H9 (cell line): ENCODE measurements around the gene ATF6. TPM values are rescaled to one million over a fixed set of nuclear protein-coding genes. Genes with fewer than 3 reads are reported as not detected.

Experiments used
- DNase-seq: peaks from one replicate; pipeline ENCODE4 v3.0.0-alpha.2; 2017
- H2AFZ ChIP-seq: one replicate; pipeline ENCODE4 v1.6.1; 2013; ENCODE audit warnings: mild to moderate bottlenecking, low read length, control low read depth, moderate library complexity
- H2AK5ac ChIP-seq: 2 replicates; pipeline ENCODE4 v1.6.1; 2013; ENCODE audit warnings: low read length, control low read depth, mixed read lengths; ENCODE audit not compliant: insufficient read length
- H2BK120ac ChIP-seq: one replicate; pipeline ENCODE4 v1.6.1; 2013; ENCODE audit warnings: low read depth, mild to moderate bottlenecking, low read length, control low read depth, inconsistent platforms; ENCODE audit not compliant: poor library complexity, severe bottlenecking
- H2BK12ac ChIP-seq: 2 replicates; pipeline ENCODE4 v1.6.1; 2013; ENCODE audit warnings: low read length, control low read depth, mixed read lengths, low read depth; ENCODE audit not compliant: insufficient read length
- H2BK15ac ChIP-seq: 2 replicates; pipeline ENCODE4 v1.6.1; 2013; ENCODE audit warnings: low read depth, low read length, control low read depth
- H2BK20ac ChIP-seq: one replicate; pipeline ENCODE4 v1.6.1; 2013; ENCODE audit warnings: low read depth, mild to moderate bottlenecking, low read length, control low read depth, inconsistent platforms; ENCODE audit not compliant: poor library complexity, severe bottlenecking
- H2BK5ac ChIP-seq: 2 replicates; pipeline ENCODE4 v1.6.1; 2013; ENCODE audit warnings: low read length, control low read depth, mixed read lengths; ENCODE audit not compliant: insufficient read length
- H3K14ac ChIP-seq: 2 replicates; pipeline ENCODE4 v1.6.1; 2013; ENCODE audit warnings: low read length, control low read depth; ENCODE audit not compliant: insufficient read depth
- H3K18ac ChIP-seq: 2 replicates; pipeline ENCODE4 v1.6.1; 2013; ENCODE audit warnings: low read depth, mild to moderate bottlenecking, mixed read lengths, low read length, control low read depth; ENCODE audit not compliant: insufficient read length
- H3K23ac ChIP-seq: 2 replicates; pipeline ENCODE4 v1.6.1; 2013; ENCODE audit warnings: low read length, control low read depth, mixed read lengths, low read depth; ENCODE audit not compliant: insufficient read length
- H3K23me2 ChIP-seq: 2 replicates; pipeline ENCODE4 v1.6.1; 2013; ENCODE audit warnings: low read depth, mild to moderate bottlenecking, mixed read lengths, low read length, control low read depth; ENCODE audit not compliant: insufficient read length, poor library complexity, severe bottlenecking
- H3K27ac ChIP-seq: 2 replicates; pipeline ENCODE4 v1.5.1; 2013; ENCODE audit warnings: low read length, control low read depth, mixed read lengths, low read depth; ENCODE audit not compliant: insufficient read length
- H3K27me3 ChIP-seq: 2 replicates; pipeline ENCODE4 v1.6.1; 2013; ENCODE audit warnings: low read length, control low read depth, inconsistent platforms; ENCODE audit not compliant: insufficient read depth
- H3K4ac ChIP-seq: 2 replicates; pipeline ENCODE4 v1.6.1; 2013; ENCODE audit warnings: low read depth, mild to moderate bottlenecking, control low read depth, inconsistent platforms, low read length, moderate library complexity
- H3K4me1 ChIP-seq: 2 replicates; pipeline ENCODE4 v1.6.1; 2013; ENCODE audit warnings: low read length, control low read depth, inconsistent platforms; ENCODE audit not compliant: insufficient read depth
- H3K4me2 ChIP-seq: 2 replicates; pipeline ENCODE4 v1.6.1; 2013; ENCODE audit warnings: low read length, control low read depth, mixed read lengths; ENCODE audit not compliant: insufficient read length, insufficient read depth
- H3K56ac ChIP-seq: 2 replicates; pipeline ENCODE4 v1.6.1; 2013; ENCODE audit warnings: low read depth, mild to moderate bottlenecking, mixed read lengths, low read length, control low read depth; ENCODE audit not compliant: insufficient read length
- H3K79me1 ChIP-seq: 2 replicates; pipeline ENCODE4 v1.6.1; 2013; ENCODE audit warnings: low read depth, mild to moderate bottlenecking, moderate library complexity, low read length, control low read depth, inconsistent platforms; ENCODE audit not compliant: insufficient read depth, poor library complexity, severe bottlenecking
- H3K79me2 ChIP-seq: 2 replicates; pipeline ENCODE4 v1.6.1; 2013; ENCODE audit warnings: low read length, control low read depth, inconsistent platforms; ENCODE audit not compliant: insufficient read depth
- H3K9ac ChIP-seq: 2 replicates; pipeline ENCODE4 v1.6.1; 2013; ENCODE audit warnings: low read length, control low read depth, mixed read lengths; ENCODE audit not compliant: insufficient read length; ENCODE audit errors: extremely low read depth
- H3K9me3 ChIP-seq: one replicate; pipeline ENCODE4 v1.6.1; 2013; ENCODE audit warnings: low read depth, low read length, inconsistent platforms; ENCODE audit not compliant: control insufficient read depth
- H3T11ph ChIP-seq: one replicate; pipeline ENCODE4 v1.6.1; 2013; ENCODE audit warnings: mild to moderate bottlenecking, low read length, control low read depth, inconsistent platforms
- H4K20me1 ChIP-seq: one replicate; pipeline ENCODE4 v1.6.1; 2013; ENCODE audit not compliant: control insufficient read depth, insufficient read length, insufficient read depth
- H4K5ac ChIP-seq: 2 replicates; pipeline ENCODE4 v1.6.1; 2013; ENCODE audit warnings: low read depth, mild to moderate bottlenecking, mixed read lengths, low read length, control low read depth; ENCODE audit not compliant: insufficient read length
- H4K8ac ChIP-seq: replicated peaks from 2 replicates; pipeline ENCODE4 v1.6.1; 2013; ENCODE audit warnings: low read length, control low read depth, mixed read lengths, low read depth; ENCODE audit not compliant: insufficient read length
- H4K91ac ChIP-seq: 2 replicates; pipeline ENCODE4 v1.6.1; 2013; ENCODE audit warnings: low read depth, mild to moderate bottlenecking, moderate library complexity, mixed read lengths, low read length, control low read depth; ENCODE audit not compliant: insufficient read length
- H3K27ac Mint-ChIP-seq, 3 experiments: 2 replicates in 2 of 3; 3 replicates in 1 of 3; pipeline ENCODE4 v1.8.0; 2020 to 2021; ENCODE audit warnings: mixed read lengths in 3 of 3, mild to moderate bottlenecking in 1 of 3, moderate library complexity in 1 of 3
- H3K27me3 Mint-ChIP-seq: 2 replicates; pipeline ENCODE4 v1.8.0; 2021; ENCODE audit warnings: low read depth, mild to moderate bottlenecking, moderate library complexity, mixed read lengths
- H3K36me3 Mint-ChIP-seq, 3 experiments: 2 replicates in 2 of 3; 3 replicates in 1 of 3; pipeline ENCODE4 v1.8.0; 2020 to 2021; ENCODE audit warnings: low read depth in 3 of 3, mixed read lengths in 3 of 3; ENCODE audit not compliant: insufficient read depth in 1 of 3
- H3K4me1 Mint-ChIP-seq, 2 experiments: 2 replicates each; pipeline ENCODE4 v1.8.0; 2020; ENCODE audit warnings: mixed read lengths in 2 of 2
- H3K4me3 Mint-ChIP-seq, 2 experiments: 2 replicates in 1 of 2; 3 replicates in 1 of 2; pipeline ENCODE4 v1.8.0; 2020 to 2021; ENCODE audit warnings: mild to moderate bottlenecking in 2 of 2, mixed read lengths in 2 of 2, moderate library complexity in 1 of 2
- H3K9me3 Mint-ChIP-seq, 2 experiments: 2 replicates in 1 of 2; 3 replicates in 1 of 2; pipeline ENCODE4 v1.8.0; 2020; ENCODE audit warnings: mild to moderate bottlenecking in 2 of 2, mixed read lengths in 2 of 2, moderate library complexity in 1 of 2
- CTCF ChIP-seq: fragments of 200-600 bp; sonication (generic); conservative IDR thresholded peaks from 3 replicates; pipeline ENCODE4 v1.8.0; 2021; ENCODE audit warnings: antibody characterized with exemption, mild to moderate bottlenecking
- WGBS: extraction: QIAGEN DNeasy Blood & Tissue Kit; methylation state at CpG from one replicate; pipeline ENCODE4 v1.1.7; 2013; ENCODE audit warnings: missing lambda C conversion rate, low lambda C conversion rate, mixed read lengths; ENCODE audit not compliant: insufficient read length; ENCODE audit errors: extremely low coverage; 5-methylcytosine and 5-hydroxymethylcytosine counted together
- total RNA-seq: library from RNA; stranded (reverse); gene quantifications from 2 replicates; pipeline ENCODE4 v1.2.1, GENCODE V29; 2021

Gene ATF6
- total RNA-seq, 1 experiment from 2014 or later: 11.2 TPM

GRCh38 chr1:161834967-161835550 lies 68.9 kb downstream of the ATF6 start:
- Histone ChIP-seq H3K27me3 (no peaks in the 10 kb centered on the region), H3K4ac (no peak overlapping the region), H2BK12ac (no peak overlapping the region), H2BK20ac (no peak overlapping the region), H2AK5ac (no peak overlapping the region), H4K5ac (no peak overlapping the region), H3K79me2 (no peaks in the 10 kb centered on the region), H3K4me1 (no peaks in the 10 kb centered on the region), H4K8ac (no peak overlapping the region), H3K27ac (no peak overlapping the region), H3K9me3 (no peaks in the 10 kb centered on the region), H3K23me2 (no peaks in the 10 kb centered on the region), H3K79me1 (no peaks in the 10 kb centered on the region), H4K20me1 (no peaks in the 10 kb centered on the region), H3K56ac (no peak overlapping the region), H2BK5ac (no peak overlapping the region), H3T11ph (no peak overlapping the region), H2BK15ac (no peak overlapping the region), H2AFZ (no peak overlapping the region), H2BK120ac (no peak overlapping the region), H3K9ac (no peak overlapping the region), H3K18ac (no peak overlapping the region), H3K23ac (no peak overlapping the region), H4K91ac (no peak overlapping the region), H3K14ac (no peak overlapping the region), H3K4me2 (no peak overlapping the region)
- Mint-ChIP-seq H3K36me3 (peaks cover 6 to 17% (median 8%) of the 10 kb centered on the region in 3 experiments; a peak in 5 of 7 replicates), H3K9me3 (peaks cover 19 to 25% of the 10 kb centered on the region in 2 experiments), H3K27ac (no peak overlapping the region), H3K27me3 (no peaks in the 10 kb centered on the region; the same call in 1 of the 2 replicates), H3K4me3 (no peak overlapping the region), H3K4me1 (no peaks in the 10 kb centered on the region)
- no CpG with 5 or more reads among the region's 2 CpGs for WGBS
- no peak for DNase-seq
- no peak for TF ChIP-seq CTCF
